OCI-LY3 (cell line): Measurements from ENCODE around the gene DGKB.

Source experiments
- CTCF ChIP-seq: fragments of 200-600, 300-600 bp; sonication (generic); IDR thresholded peaks from 2 replicates; pipeline ENCODE4 v1.5.1; 2014; ENCODE audit warnings: antibody characterized with exemption, low read length, low read depth
- EZH2phosphoT487 ChIP-seq: fragments of 200-600 bp; shearing (Covaris generic); IDR thresholded peaks from 2 replicates; pipeline ENCODE4 v1.6.1; 2018; ENCODE audit warnings: antibody characterized with exemption, mixed run types, low read depth

GRCh38 chr7:14691034-14691433 is 211.5 kb downstream of the DGKB start:
- TF ChIP-seq CTCF: no peak
- no peak for TF ChIP-seq EZH2phosphoT487
